Loucy (cell line): Measurements from ENCODE around the gene FAM9A.

ENCODE experiments used
- H2AFZ ChIP-seq: fragments of 200-600 bp; sonication (generic); 2 replicates; pipeline ENCODE4 v1.6.0; 2016; ENCODE audit warnings: antibody characterized with exemption, mild to moderate bottlenecking, low read length, moderate library complexity
- H3F3A ChIP-seq: fragments of 200-600 bp; 2 replicates; pipeline ENCODE4 v1.6.0; 2016; ENCODE audit warnings: antibody characterized with exemption, low read depth, mild to moderate bottlenecking
- H3K27me3 ChIP-seq: fragments of 200-600 bp; sonication (generic); 2 replicates; pipeline ENCODE4 v1.6.1; 2014; ENCODE audit warnings: low read length, mild to moderate bottlenecking; ENCODE audit not compliant: insufficient read depth, poor library complexity, severe bottlenecking
- H3K36me3 ChIP-seq: fragments of 200-600 bp; sonication (generic); 2 replicates; pipeline ENCODE4 v1.6.1; 2016; ENCODE audit warnings: low read length; ENCODE audit not compliant: insufficient read depth
- H3K4me1 ChIP-seq: fragments of 200-600 bp; sonication (generic); 2 replicates; pipeline ENCODE4 v1.5.1; 2014; ENCODE audit warnings: low read length, mild to moderate bottlenecking; ENCODE audit not compliant: insufficient read depth, poor library complexity, severe bottlenecking
- H3K4me2 ChIP-seq: fragments of 200-600 bp; sonication (generic); 2 replicates; pipeline ENCODE4 v1.6.0; 2014; ENCODE audit warnings: antibody characterized with exemption, low read length, low read depth, mild to moderate bottlenecking; ENCODE audit not compliant: poor library complexity, severe bottlenecking
- H3K4me3 ChIP-seq: fragments of 200-600 bp; sonication (generic); 2 replicates; pipeline ENCODE4 v1.5.1; 2014; ENCODE audit warnings: low read length, mild to moderate bottlenecking, mixed read lengths; ENCODE audit not compliant: poor library complexity, severe bottlenecking
- H3K79me2 ChIP-seq: fragments of 200-600 bp; sonication (generic); 2 replicates; pipeline ENCODE4 v1.6.1; 2014; ENCODE audit warnings: low read length; ENCODE audit not compliant: insufficient read depth
- H3K9ac ChIP-seq: fragments of 200-600 bp; sonication (generic); 2 replicates; pipeline ENCODE4 v1.6.0; 2014; ENCODE audit warnings: mild to moderate bottlenecking, low read depth, low read length, moderate library complexity; ENCODE audit not compliant: poor library complexity, severe bottlenecking
- H3K9me2 ChIP-seq: fragments of 200-600 bp; sonication (generic); replicated peaks from 2 replicates; pipeline ENCODE4 v1.6.1; 2016; ENCODE audit warnings: low read depth, low read length, mixed read lengths
- H3K9me3 ChIP-seq: fragments of 200-600 bp; sonication (generic); 2 replicates; pipeline ENCODE4 v1.6.1; 2014; ENCODE audit warnings: mild to moderate bottlenecking, antibody characterized with exemption, low read length, low read depth; ENCODE audit not compliant: insufficient read depth
- H4K20me1 ChIP-seq: fragments of 200-600 bp; sonication (generic); 2 replicates; pipeline ENCODE4 v1.6.0; 2014; ENCODE audit warnings: antibody characterized with exemption, low read length, mild to moderate bottlenecking; ENCODE audit not compliant: insufficient read depth, poor library complexity, severe bottlenecking
- EZH2phosphoT487 ChIP-seq: fragments of 200-600 bp; IDR thresholded peaks from 2 replicates; pipeline ENCODE4 v1.6.1; 2018; ENCODE audit warnings: antibody characterized with exemption, mild to moderate bottlenecking, moderate library complexity, borderline replicate concordance
- TF ChIP-seq, protein P1 (sequence below): fragments of 200-600 bp; sonication (generic); conservative IDR thresholded peaks from 2 replicates; pipeline ENCODE4 v1.5.1; 2014; ENCODE audit warnings: mild to moderate bottlenecking, antibody characterized with exemption, low read length

The FAM9A gene

DNA sequence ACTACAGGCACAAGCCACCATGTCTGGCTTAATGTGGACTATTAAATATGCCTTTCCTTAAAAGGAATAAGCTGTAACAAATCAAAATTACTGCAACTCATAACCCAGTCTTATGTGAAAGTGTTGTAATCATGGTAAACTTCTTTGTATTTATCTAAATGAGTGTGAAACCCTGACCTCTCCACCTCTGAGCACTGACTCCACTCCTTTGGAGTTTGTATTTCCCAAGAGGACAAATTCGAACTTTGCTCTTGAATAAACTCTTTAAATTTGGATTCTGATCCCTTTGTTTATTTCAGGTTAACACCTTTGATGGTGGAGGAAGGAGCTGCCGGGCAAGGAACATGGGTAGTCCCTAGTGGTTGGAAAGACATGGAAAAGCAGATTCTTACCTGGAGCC lies 48.3 kb upstream of the FAM9A start:
- H3K9me2 ChIP-seq, result no peaks in the 10 kb centered on the region
- H3K4me2 ChIP-seq, result no peak overlapping the region
- H3K27me3 ChIP-seq, result no peaks in the 10 kb centered on the region
- no peak overlapping the region for H3K4me3 ChIP-seq
- no peaks in the 10 kb centered on the region for H3K9me3 ChIP-seq
- H3K79me2 ChIP-seq, result no peaks in the 10 kb centered on the region
- H3K9ac ChIP-seq, result no peak overlapping the region
- no peaks in the 10 kb centered on the region for H3K4me1 ChIP-seq
- TF ChIP-seq, protein P1, sequence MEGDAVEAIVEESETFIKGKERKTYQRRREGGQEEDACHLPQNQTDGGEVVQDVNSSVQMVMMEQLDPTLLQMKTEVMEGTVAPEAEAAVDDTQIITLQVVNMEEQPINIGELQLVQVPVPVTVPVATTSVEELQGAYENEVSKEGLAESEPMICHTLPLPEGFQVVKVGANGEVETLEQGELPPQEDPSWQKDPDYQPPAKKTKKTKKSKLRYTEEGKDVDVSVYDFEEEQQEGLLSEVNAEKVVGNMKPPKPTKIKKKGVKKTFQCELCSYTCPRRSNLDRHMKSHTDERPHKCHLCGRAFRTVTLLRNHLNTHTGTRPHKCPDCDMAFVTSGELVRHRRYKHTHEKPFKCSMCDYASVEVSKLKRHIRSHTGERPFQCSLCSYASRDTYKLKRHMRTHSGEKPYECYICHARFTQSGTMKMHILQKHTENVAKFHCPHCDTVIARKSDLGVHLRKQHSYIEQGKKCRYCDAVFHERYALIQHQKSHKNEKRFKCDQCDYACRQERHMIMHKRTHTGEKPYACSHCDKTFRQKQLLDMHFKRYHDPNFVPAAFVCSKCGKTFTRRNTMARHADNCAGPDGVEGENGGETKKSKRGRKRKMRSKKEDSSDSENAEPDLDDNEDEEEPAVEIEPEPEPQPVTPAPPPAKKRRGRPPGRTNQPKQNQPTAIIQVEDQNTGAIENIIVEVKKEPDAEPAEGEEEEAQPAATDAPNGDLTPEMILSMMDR, result no peak
- no peak for TF ChIP-seq EZH2phosphoT487
- H4K20me1 ChIP-seq, result no peaks in the 10 kb centered on the region
- no peaks in the 10 kb centered on the region for H3K36me3 ChIP-seq
- H2AFZ ChIP-seq, result no peak overlapping the region
- no peaks in the 10 kb centered on the region for H3F3A ChIP-seq

DNA sequence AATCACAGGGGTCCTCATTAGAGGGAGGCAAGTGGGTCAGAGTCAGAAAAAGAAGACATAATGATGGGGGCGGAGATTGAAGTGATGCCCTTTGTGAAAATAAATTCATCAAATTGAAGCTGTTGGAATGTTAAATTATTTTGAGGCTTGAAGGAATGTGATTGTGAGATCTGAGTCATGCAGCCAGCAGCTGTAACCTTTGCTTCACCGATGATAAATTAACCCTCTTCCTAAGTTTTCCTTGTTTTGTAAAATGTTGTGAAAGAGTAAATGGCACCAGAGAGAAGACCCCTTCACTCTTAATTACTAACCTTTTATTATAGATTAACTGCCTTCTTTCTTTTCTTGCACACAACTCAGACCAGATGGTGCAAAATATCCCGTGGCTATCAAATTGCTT lies 47.7 kb upstream of the FAM9A start:
- Histone ChIP-seq H3K79me2 (no peaks in the 10 kb centered on the region), H4K20me1 (no peaks in the 10 kb centered on the region), H3K9ac (no peak overlapping the region), H3K36me3 (no peaks in the 10 kb centered on the region), H2AFZ (no peak overlapping the region), H3K9me2 (no peaks in the 10 kb centered on the region), H3K9me3 (no peaks in the 10 kb centered on the region), H3F3A (no peaks in the 10 kb centered on the region), H3K27me3 (no peaks in the 10 kb centered on the region), H3K4me2 (no peak overlapping the region), H3K4me3 (no peak overlapping the region), H3K4me1 (no peaks in the 10 kb centered on the region)
- TF ChIP-seq, protein P1, result no peak
- no peak for TF ChIP-seq EZH2phosphoT487

DNA sequence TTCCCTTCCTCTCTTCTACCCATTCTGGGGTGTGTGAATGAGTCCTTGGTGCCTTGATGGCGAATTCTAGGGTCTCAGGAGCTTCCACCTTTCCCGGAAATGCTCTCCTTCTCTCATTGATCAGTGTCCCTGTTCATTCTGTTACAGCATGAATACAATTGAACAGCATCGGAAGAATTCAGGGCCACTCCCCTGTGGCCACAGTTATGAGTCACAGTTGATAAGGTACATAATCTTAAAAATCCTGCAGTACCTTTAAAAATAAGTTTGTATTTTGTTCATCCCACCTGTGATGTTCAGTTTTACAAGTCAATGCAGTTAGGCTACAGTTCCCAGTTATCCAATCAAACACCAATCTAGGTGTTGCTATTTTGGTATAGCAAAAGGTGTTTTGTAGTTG lies 47.3 kb upstream of the FAM9A start:
- H3K4me3 ChIP-seq, result no peak overlapping the region
- H3K79me2 ChIP-seq, result no peaks in the 10 kb centered on the region
- H3K9me3 ChIP-seq, result no peaks in the 10 kb centered on the region
- no peak overlapping the region for H2AFZ ChIP-seq
- H3K27me3 ChIP-seq, result no peaks in the 10 kb centered on the region
- H3K9ac ChIP-seq, result no peak overlapping the region
- no peaks in the 10 kb centered on the region for H3K4me1 ChIP-seq
- H4K20me1 ChIP-seq, result no peaks in the 10 kb centered on the region
- TF ChIP-seq, protein P1, result no peak
- TF ChIP-seq EZH2phosphoT487, result no peak
- H3K36me3 ChIP-seq, result no peaks in the 10 kb centered on the region
- H3K9me2 ChIP-seq, result no peaks in the 10 kb centered on the region
- no peaks in the 10 kb centered on the region for H3F3A ChIP-seq
- H3K4me2 ChIP-seq, result no peak overlapping the region
